ENCODE measurements around the gene CARF.
"Not testable (repeated sequence)": the region's sequence is repeated elsewhere in the genome, so short reads cannot be mapped to it uniquely, and the experiment has no call there.

The CARF gene

GRCh38 chr2:202911512-202912341 is at the start of gene CARF, which contains the start of gene WDR12:
Gene CARF, plus strand, starts transcription at chr2:202912275. Its CDS starts 29,628 bp downstream, at chr2:202941903.
Gene WDR12, minus strand, starts transcription at chr2:202911673. Its CDS starts 197 bp downstream, at chr2:202911476.
- peak; percentile 92 for DNase-seq

GRCh38 chr2:202870431-202871299 is 41.4 kb upstream of the CARF start:
- DNase-seq = peak; percentile 10

- peak; percentile 11 for DNase-seq
Measured at GRCh38 chr2:202871300-202872141, 40.6 kb upstream of the CARF start, which contains the start of gene ICA1L. Gene ICA1L, minus strand, starts transcription at chr2:202871766. Its CDS starts 42,757 bp downstream, at chr2:202829009.

- DNase-seq = no peak
Measured at GRCh38 chr2:202877699-202878098, 34.4 kb upstream of the CARF start.

GRCh38 chr2:202881570-202881969 is 30.5 kb upstream of the CARF start:
- no peak for DNase-seq

- DNase-seq = no peak
Measured at GRCh38 chr2:202883987-202884675, 27.9 kb upstream of the CARF start.

- DNase-seq = no peak
Measured at GRCh38 chr2:202885190-202885589, 26.9 kb upstream of the CARF start.

- DNase-seq = not testable (repeated sequence)
Measured at GRCh38 chr2:202905507-202905906, 6.6 kb upstream of the CARF start.

GRCh38 chr2:202908186-202908585 is 3.9 kb upstream of the CARF start:
- DNase-seq = no peak

- no peak for DNase-seq
Measured at GRCh38 chr2:202909394-202910192, 2.5 kb upstream of the CARF start.

GRCh38 chr2:202910250-202910649 is 1.8 kb upstream of the CARF start:
- DNase-seq = not testable (repeated sequence)

- no peak for DNase-seq
Measured at GRCh38 chr2:202910698-202911097, 1.4 kb upstream of the CARF start.

- no peak for DNase-seq
Measured at GRCh38 chr2:202911203-202911511, 918 bp upstream of the CARF start.

GRCh38 chr2:202912342-202913201 is 497 bp downstream of the CARF start:
- not testable (repeated sequence) for DNase-seq

- DNase-seq = no peak
Measured at GRCh38 chr2:202918860-202919259, 6.8 kb downstream of the CARF start.

- no peak for DNase-seq
Measured at GRCh38 chr2:202932425-202933138, 20.5 kb downstream of the CARF start.

- DNase-seq = no peak
Measured at GRCh38 chr2:202933139-202933510, 21.1 kb downstream of the CARF start.

- no peak for DNase-seq
Measured at GRCh38 chr2:202933958-202934357, 21.9 kb downstream of the CARF start.

GRCh38 chr2:202934456-202934855 is 22.4 kb downstream of the CARF start:
- DNase-seq = no peak

GRCh38 chr2:202938960-202939359 is 26.9 kb downstream of the CARF start:
- DNase-seq = no peak

All from NCI-H446 treated with DMSO at 0.1 percent for 48 hours (cell line).